Sigmoid colon (tissue), 4 donors: ENCODE measurements around the gene POM121C.
"Not testable (repeated sequence)": the region's sequence is repeated elsewhere in the genome, so short reads cannot be mapped to it uniquely, and the experiment has no call there.

Experiments
- EP300 ChIP-seq, 4 donors: sonication (generic); formaldehyde crosslinking; IDR thresholded peaks; one replicate each; pipeline ENCODE4 v1.6.1; 2017; ENCODE audit warnings: antibody characterized with exemption in 4 of 4
- POLR2A ChIP-seq, 2 donors: fragments of 450-650 bp; IDR thresholded peaks; one replicate each; pipeline ENCODE4 v1.6.1; 2016; ENCODE audit warnings: antibody characterized with exemption in 2 of 2, mild to moderate bottlenecking in 2 of 2, moderate library complexity in 2 of 2
- POLR2AphosphoS5 ChIP-seq, 4 donors: sonication (generic); formaldehyde crosslinking; IDR thresholded peaks; one replicate each; pipeline ENCODE4 v1.6.1; 2017; ENCODE audit warnings: antibody characterized with exemption in 4 of 4
- TF ChIP-seq, protein P1 (sequence below), 4 experiments: fragments of 450-650 bp in 3 of 4; fragments of 200-600 bp in 1 of 4; IDR thresholded peaks; one replicate each; pipeline ENCODE4 v1.5.1; 2016 to 2019; ENCODE audit warnings: antibody characterized with exemption in 4 of 4, mild to moderate bottlenecking in 3 of 4, moderate library complexity in 2 of 4

DNA sequence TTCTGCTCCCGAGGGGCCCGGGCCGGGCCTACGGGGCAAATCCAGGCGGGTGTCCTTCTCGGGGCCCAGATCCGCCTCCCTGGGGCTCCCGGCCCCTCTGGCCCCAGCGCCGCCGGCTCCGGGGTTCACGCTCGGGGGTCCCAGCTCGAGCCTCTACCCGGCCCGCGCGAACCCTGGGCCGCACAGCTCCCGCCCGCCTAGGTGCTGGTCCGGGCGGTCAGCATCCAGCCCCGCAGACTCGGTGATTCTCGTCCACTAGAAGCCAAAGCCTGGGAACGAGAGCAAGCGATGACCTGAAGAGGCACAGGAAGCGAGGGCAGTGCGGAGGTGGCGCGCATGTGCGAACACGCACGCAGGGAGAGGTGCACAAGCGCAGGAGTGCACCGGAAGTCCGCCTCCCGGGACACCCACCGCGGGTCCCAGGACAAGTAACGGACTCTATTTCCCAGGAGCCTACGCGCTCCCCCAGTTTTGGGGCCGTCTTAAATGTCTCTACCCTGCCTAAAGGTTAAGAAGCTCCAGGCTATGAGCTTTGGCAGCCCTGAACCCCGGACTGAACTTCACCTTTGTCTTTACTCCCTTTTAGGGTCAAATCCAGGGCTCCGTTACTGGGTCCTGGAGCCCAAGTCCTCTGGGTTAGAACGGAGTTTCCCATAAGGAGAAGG is at the start of gene POM121C:
- peak in 1 of 2 donors; percentile 38 for TF ChIP-seq POLR2A (IDR thresholded peaks at IDR 0.05)
- TF ChIP-seq, protein P1, sequence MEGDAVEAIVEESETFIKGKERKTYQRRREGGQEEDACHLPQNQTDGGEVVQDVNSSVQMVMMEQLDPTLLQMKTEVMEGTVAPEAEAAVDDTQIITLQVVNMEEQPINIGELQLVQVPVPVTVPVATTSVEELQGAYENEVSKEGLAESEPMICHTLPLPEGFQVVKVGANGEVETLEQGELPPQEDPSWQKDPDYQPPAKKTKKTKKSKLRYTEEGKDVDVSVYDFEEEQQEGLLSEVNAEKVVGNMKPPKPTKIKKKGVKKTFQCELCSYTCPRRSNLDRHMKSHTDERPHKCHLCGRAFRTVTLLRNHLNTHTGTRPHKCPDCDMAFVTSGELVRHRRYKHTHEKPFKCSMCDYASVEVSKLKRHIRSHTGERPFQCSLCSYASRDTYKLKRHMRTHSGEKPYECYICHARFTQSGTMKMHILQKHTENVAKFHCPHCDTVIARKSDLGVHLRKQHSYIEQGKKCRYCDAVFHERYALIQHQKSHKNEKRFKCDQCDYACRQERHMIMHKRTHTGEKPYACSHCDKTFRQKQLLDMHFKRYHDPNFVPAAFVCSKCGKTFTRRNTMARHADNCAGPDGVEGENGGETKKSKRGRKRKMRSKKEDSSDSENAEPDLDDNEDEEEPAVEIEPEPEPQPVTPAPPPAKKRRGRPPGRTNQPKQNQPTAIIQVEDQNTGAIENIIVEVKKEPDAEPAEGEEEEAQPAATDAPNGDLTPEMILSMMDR (IDR thresholded peaks at IDR 0.05): not testable (repeated sequence)
- TF ChIP-seq POLR2AphosphoS5 (IDR thresholded peaks at IDR 0.05): peak; percentile 59 to 86 (median 78)
- TF ChIP-seq EP300 (IDR thresholded peaks at IDR 0.05): not testable (repeated sequence)
